Mesendoderm (in vitro differentiated cells): ENCODE results near the gene DCC.
A peak's percentile ranks its signal among the peaks of the same experiment; 100 is the strongest.

Source experiments
- DNase-seq: peaks from one replicate; pipeline ENCODE4 v3.0.0; 2013
- H2AK5ac ChIP-seq: 2 replicates; pipeline ENCODE4 v1.6.1; 2013; ENCODE audit warnings: low read length, inconsistent platforms
- H2BK120ac ChIP-seq: 2 replicates; pipeline ENCODE4 v1.6.1; 2013; ENCODE audit warnings: low read depth, mild to moderate bottlenecking, low read length, moderate library complexity, mixed read lengths
- H2BK15ac ChIP-seq: replicated peaks from 2 replicates; pipeline ENCODE4 v1.6.1; 2013; ENCODE audit warnings: low read depth, mild to moderate bottlenecking, moderate library complexity
- H2BK5ac ChIP-seq: 2 replicates; pipeline ENCODE4 v1.6.1; 2013; ENCODE audit warnings: low read length, inconsistent platforms
- H3K18ac ChIP-seq: 2 replicates; pipeline ENCODE4 v1.6.1; 2013; ENCODE audit warnings: mild to moderate bottlenecking, low read length, mixed read lengths
- H3K23ac ChIP-seq: one replicate; pipeline ENCODE4 v1.6.1; 2013; ENCODE audit warnings: low read length
- H3K27ac ChIP-seq: 2 replicates; pipeline ENCODE4 v1.5.1; 2013; ENCODE audit warnings: low read depth, mild to moderate bottlenecking, inconsistent platforms, low read length, moderate library complexity
- H3K27me3 ChIP-seq: 2 replicates; pipeline ENCODE4 v1.6.1; 2013; ENCODE audit warnings: low read length, control low read depth, mild to moderate bottlenecking, inconsistent platforms; ENCODE audit not compliant: insufficient read depth, poor library complexity
- H3K36me3 ChIP-seq: 2 replicates; pipeline ENCODE4 v1.6.1; 2013; ENCODE audit warnings: low read length, inconsistent platforms; ENCODE audit not compliant: control insufficient read depth, insufficient read depth
- H3K4ac ChIP-seq: one replicate; pipeline ENCODE4 v1.6.1; 2013; ENCODE audit warnings: low read depth, mild to moderate bottlenecking, low read length, moderate library complexity
- H3K4me1 ChIP-seq: 2 replicates; pipeline ENCODE4 v1.6.1; 2013; ENCODE audit warnings: low read depth, low read length, inconsistent platforms; ENCODE audit not compliant: control insufficient read depth
- H3K4me2 ChIP-seq: 2 replicates; pipeline ENCODE4 v1.6.1; 2013; ENCODE audit warnings: low read length
- H3K4me3 ChIP-seq: 2 replicates; pipeline ENCODE4 v1.5.1; 2013; ENCODE audit warnings: mild to moderate bottlenecking, low read length
- H3K56ac ChIP-seq: one replicate; pipeline ENCODE4 v1.6.1; 2013; ENCODE audit warnings: low read length
- H3K79me1 ChIP-seq: 2 replicates; pipeline ENCODE4 v1.6.1; 2013; ENCODE audit warnings: low read length, inconsistent platforms
- H3K79me2 ChIP-seq: 2 replicates; pipeline ENCODE4 v1.6.1; 2013; ENCODE audit warnings: mild to moderate bottlenecking, low read length; ENCODE audit not compliant: control insufficient read depth, insufficient read depth
- H3K9ac ChIP-seq: 2 replicates; pipeline ENCODE4 v1.6.1; 2013; ENCODE audit warnings: low read length, inconsistent platforms
- H4K5ac ChIP-seq: one replicate; pipeline ENCODE4 v1.6.1; 2013; ENCODE audit warnings: low read length
- H4K8ac ChIP-seq: one replicate; pipeline ENCODE4 v1.6.1; 2013; ENCODE audit warnings: low read depth, mild to moderate bottlenecking, control low read depth, low read length, moderate library complexity
- WGBS: extraction: QIAGEN DNeasy Blood & Tissue Kit; methylation state at CpG from one replicate; pipeline ENCODE4 v1.1.7; 2013; ENCODE audit warnings: low lambda C conversion rate, missing lambda C conversion rate; ENCODE audit not compliant: insufficient coverage; ENCODE audit errors: extremely low coverage; 5-methylcytosine and 5-hydroxymethylcytosine counted together

Gene DCC

GRCh38 chr18:52945552-52945951 is 605.6 kb downstream of the DCC start:
- Histone ChIP-seq H4K5ac (no peak overlapping the region), H2BK15ac (no peak overlapping the region), H2AK5ac (no peak overlapping the region), H3K56ac (no peak overlapping the region), H3K27ac (no peak overlapping the region), H3K36me3 (no peaks in the 10 kb centered on the region), H3K27me3 (no peaks in the 10 kb centered on the region), H3K18ac (no peak overlapping the region), H3K4ac (no peak overlapping the region), H3K23ac (no peak overlapping the region), H3K4me3 (no peak overlapping the region), H2BK120ac (no peak overlapping the region), H3K4me2 (no peak overlapping the region), H3K79me2 (no peaks in the 10 kb centered on the region), H3K79me1 (no peaks in the 10 kb centered on the region), H4K8ac (no peak overlapping the region), H2BK5ac (no peak overlapping the region), H3K4me1 (no peaks in the 10 kb centered on the region), H3K9ac (no peak overlapping the region)
- no CpG with 5 or more reads among the region's 2 CpGs for WGBS
- no peak for DNase-seq

GRCh38 chr18:52948868-52949444 is 609.0 kb downstream of the DCC start:
- Histone ChIP-seq H3K4me3 (no peak overlapping the region), H2BK15ac (no peak overlapping the region), H2AK5ac (no peak overlapping the region), H2BK5ac (no peak overlapping the region), H3K56ac (no peak overlapping the region), H3K27me3 (no peaks in the 10 kb centered on the region), H3K27ac (no peak overlapping the region), H3K9ac (no peak overlapping the region), H3K23ac (no peak overlapping the region), H3K4ac (no peak overlapping the region), H3K18ac (no peak overlapping the region), H3K79me1 (no peaks in the 10 kb centered on the region), H3K36me3 (no peaks in the 10 kb centered on the region), H3K4me2 (no peak overlapping the region), H4K8ac (no peak overlapping the region), H3K79me2 (no peaks in the 10 kb centered on the region), H3K4me1 (no peaks in the 10 kb centered on the region), H4K5ac (no peak overlapping the region), H2BK120ac (no peak overlapping the region)
- DNase-seq, result no peak
- no CpG with 5 or more reads among the region's 1 CpG for WGBS

GRCh38 chr18:52950155-52950554 is 610.2 kb downstream of the DCC start:
- Histone ChIP-seq H3K9ac (no peak overlapping the region), H3K4me3 (no peak overlapping the region), H3K27ac (no peak overlapping the region), H2BK120ac (no peak overlapping the region), H3K56ac (no peak overlapping the region), H3K18ac (no peak overlapping the region), H4K8ac (no peak overlapping the region), H2AK5ac (no peak overlapping the region), H3K4me1 (no peaks in the 10 kb centered on the region), H2BK15ac (no peak overlapping the region), H3K79me2 (no peaks in the 10 kb centered on the region), H3K23ac (no peak overlapping the region), H3K4me2 (no peak overlapping the region), H3K36me3 (no peaks in the 10 kb centered on the region), H2BK5ac (no peak overlapping the region), H3K4ac (no peak overlapping the region), H3K79me1 (no peaks in the 10 kb centered on the region), H4K5ac (no peak overlapping the region), H3K27me3 (no peaks in the 10 kb centered on the region)
- no peak for DNase-seq

GRCh38 chr18:52953387-52953786 is 613.4 kb downstream of the DCC start:
- WGBS, result no CpG with 5 or more reads among the region's 3 CpGs
- Histone ChIP-seq H2AK5ac (no peak overlapping the region), H3K27me3 (no peaks in the 10 kb centered on the region), H3K23ac (no peak overlapping the region), H3K79me1 (no peaks in the 10 kb centered on the region), H3K9ac (no peak overlapping the region), H3K18ac (no peak overlapping the region), H2BK15ac (no peak overlapping the region), H3K56ac (no peak overlapping the region), H3K4me2 (no peak overlapping the region), H3K4me3 (no peak overlapping the region), H3K79me2 (no peaks in the 10 kb centered on the region), H4K8ac (no peak overlapping the region), H2BK120ac (no peak overlapping the region), H3K36me3 (no peaks in the 10 kb centered on the region), H3K4ac (no peak overlapping the region), H4K5ac (no peak overlapping the region), H3K4me1 (no peaks in the 10 kb centered on the region), H2BK5ac (no peak overlapping the region), H3K27ac (no peak overlapping the region)
- DNase-seq, result peak; percentile 40

GRCh38 chr18:52963481-52963880 is 623.5 kb downstream of the DCC start:
- Histone ChIP-seq H4K8ac (no peak overlapping the region), H3K56ac (no peak overlapping the region), H2BK15ac (no peak overlapping the region), H2AK5ac (no peak overlapping the region), H3K27ac (no peak overlapping the region), H3K79me2 (no peaks in the 10 kb centered on the region), H3K9ac (no peak overlapping the region), H3K4me3 (no peak overlapping the region), H3K4ac (no peak overlapping the region), H2BK5ac (no peak overlapping the region), H3K4me2 (no peak overlapping the region), H3K23ac (no peak overlapping the region), H4K5ac (no peak overlapping the region), H3K79me1 (no peaks in the 10 kb centered on the region), H3K27me3 (no peaks in the 10 kb centered on the region), H3K18ac (no peak overlapping the region), H3K36me3 (no peaks in the 10 kb centered on the region), H2BK120ac (no peak overlapping the region), H3K4me1 (no peaks in the 10 kb centered on the region)
- WGBS, result no CpG with 5 or more reads among the region's 2 CpGs
- DNase-seq, result peak; percentile 67

- no peak overlapping the region for H3K9ac ChIP-seq
- H3K18ac ChIP-seq, result no peak overlapping the region
- H4K5ac ChIP-seq, result no peak overlapping the region
- no peak overlapping the region for H3K27ac ChIP-seq
- no peak overlapping the region for H4K8ac ChIP-seq
- no peak overlapping the region for H3K56ac ChIP-seq
- H3K4ac ChIP-seq, result no peak overlapping the region
- whole genome bisulfite sequencing, result no CpG with 5 or more reads among the region's 2 CpGs
- no peaks in the 10 kb centered on the region for H3K27me3 ChIP-seq
- H3K4me1 ChIP-seq, result peaks cover 2% of the 10 kb centered on the region
- no peak overlapping the region for H2BK5ac ChIP-seq
- H3K79me2 ChIP-seq, result no peaks in the 10 kb centered on the region
- no peak overlapping the region for H3K4me2 ChIP-seq
- no peaks in the 10 kb centered on the region for H3K36me3 ChIP-seq
- H2AK5ac ChIP-seq, result no peak overlapping the region
- H2BK120ac ChIP-seq, result no peak overlapping the region
- H3K4me3 ChIP-seq, result no peak overlapping the region
- no peaks in the 10 kb centered on the region for H3K79me1 ChIP-seq
- no peak overlapping the region for H3K23ac ChIP-seq
- no peak overlapping the region for H2BK15ac ChIP-seq
- DNase-seq, result no peak
Measured at GRCh38 chr18:52970686-52971085, 630.7 kb downstream of the DCC start.
